Neuronal stem cell (in vitro differentiated cells): ENCODE results near the gene ITGAL.

Experiments used
- DNase-seq: peaks from one replicate; pipeline ENCODE4 v3.0.0-alpha.2; 2013; ENCODE audit warnings: low spot score
- H2AFZ ChIP-seq: one replicate; pipeline ENCODE4 v1.6.1; 2013; ENCODE audit warnings: mild to moderate bottlenecking, low read length, inconsistent platforms
- H2AK5ac ChIP-seq: 2 replicates; pipeline ENCODE4 v1.6.1; 2013; ENCODE audit warnings: low read depth, mild to moderate bottlenecking, inconsistent platforms, low read length, moderate library complexity, mixed read lengths
- H2BK120ac ChIP-seq: 2 replicates; pipeline ENCODE4 v1.6.1; 2013; ENCODE audit warnings: low read depth, mild to moderate bottlenecking, inconsistent platforms, low read length, moderate library complexity, mixed read lengths
- H2BK12ac ChIP-seq: one replicate; pipeline ENCODE4 v1.6.1; 2013; ENCODE audit warnings: low read length, inconsistent platforms
- H2BK15ac ChIP-seq: 2 replicates; pipeline ENCODE4 v1.6.1; 2013; ENCODE audit warnings: mild to moderate bottlenecking, low read length, inconsistent platforms, mixed read lengths
- H2BK5ac ChIP-seq: one replicate; pipeline ENCODE4 v1.6.1; 2013; ENCODE audit warnings: inconsistent platforms, mild to moderate bottlenecking, low read length, moderate library complexity
- H3K14ac ChIP-seq: one replicate; pipeline ENCODE4 v1.6.1; 2013; ENCODE audit warnings: low read length, inconsistent platforms
- H3K18ac ChIP-seq: 2 replicates; pipeline ENCODE4 v1.6.1; 2013; ENCODE audit warnings: low read length, inconsistent platforms
- H3K23ac ChIP-seq: 2 replicates; pipeline ENCODE4 v1.6.1; 2013; ENCODE audit warnings: low read depth, mild to moderate bottlenecking, mixed read lengths, low read length, inconsistent platforms; ENCODE audit not compliant: poor library complexity
- H3K27ac ChIP-seq: replicated peaks from 3 replicates; pipeline ENCODE4 v1.5.1; 2013; ENCODE audit warnings: low read length, inconsistent platforms
- H3K27me3 ChIP-seq, 3 experiments: 2 replicates each; pipeline ENCODE4 v1.6.1; 2013; ENCODE audit warnings: low read length in 3 of 3, mild to moderate bottlenecking in 2 of 3, inconsistent platforms in 1 of 3, low read depth in 1 of 3, mixed read lengths in 1 of 3, moderate library complexity in 1 of 3; ENCODE audit not compliant: control insufficient read depth in 3 of 3, insufficient read depth in 3 of 3
- H3K36me3 ChIP-seq, 2 donors: replicated peaks in 1 of 2; 2 replicates each; pipeline ENCODE4 v1.6.1; 2013; ENCODE audit warnings: low read length in 2 of 2; ENCODE audit not compliant: control insufficient read depth in 2 of 2, insufficient read depth in 2 of 2
- H3K4ac ChIP-seq: 2 replicates; pipeline ENCODE4 v1.6.1; 2013; ENCODE audit warnings: inconsistent platforms, mild to moderate bottlenecking, low read length, moderate library complexity
- H3K4me1 ChIP-seq, 2 donors: 1 replicate in 1 of 2; 2 replicates in 1 of 2; pipeline ENCODE4 v1.6.1; 2013; ENCODE audit warnings: low read length in 2 of 2, low read depth in 1 of 2; ENCODE audit not compliant: control insufficient read depth in 2 of 2, insufficient read depth in 1 of 2
- H3K4me2 ChIP-seq: one replicate; pipeline ENCODE4 v1.6.1; 2013; ENCODE audit warnings: mild to moderate bottlenecking, low read length, inconsistent platforms; ENCODE audit not compliant: insufficient read depth, poor library complexity, severe bottlenecking
- H3K4me3 ChIP-seq, 2 donors: 2 replicates each; pipeline ENCODE4 v1.5.1; 2013; ENCODE audit warnings: low read length in 2 of 2, mild to moderate bottlenecking in 2 of 2, inconsistent platforms in 1 of 2, moderate library complexity in 1 of 2
- H3K79me1 ChIP-seq: one replicate; pipeline ENCODE4 v1.6.1; 2013; ENCODE audit warnings: low read depth, mild to moderate bottlenecking, inconsistent platforms, low read length, moderate library complexity
- H3K9ac ChIP-seq: one replicate; pipeline ENCODE4 v1.6.1; 2013; ENCODE audit warnings: mild to moderate bottlenecking, low read depth, low read length, inconsistent platforms; ENCODE audit not compliant: poor library complexity
- H3K9me3 ChIP-seq, 2 donors: replicated peaks in 1 of 2; 2 replicates each; pipeline versions ENCODE3 to v1.6.1; 2013; ENCODE audit warnings: low read length in 2 of 2, mild to moderate bottlenecking in 2 of 2, inconsistent platforms in 1 of 2, low read depth in 1 of 2, mixed read lengths in 1 of 2, moderate library complexity in 1 of 2; ENCODE audit not compliant: control insufficient read depth in 2 of 2, insufficient read depth in 1 of 2
- H4K8ac ChIP-seq: one replicate; pipeline ENCODE4 v1.6.1; 2013; ENCODE audit warnings: low read depth, mild to moderate bottlenecking, inconsistent platforms, low read length, moderate library complexity
- H4K91ac ChIP-seq: one replicate; pipeline ENCODE4 v1.6.1; 2013; ENCODE audit warnings: low read length, low read depth, mild to moderate bottlenecking, inconsistent platforms; ENCODE audit not compliant: poor library complexity
- WGBS, 2 donors: extraction: QIAGEN DNeasy Blood & Tissue Kit; methylation state at CpG; one replicate each; pipeline ENCODE4 v1.1.7; 2013; ENCODE audit warnings: missing lambda C conversion rate in 2 of 2, mixed read lengths in 1 of 2; ENCODE audit not compliant: insufficient read length in 2 of 2, insufficient replicate concordance in 1 of 2; ENCODE audit errors: extremely low coverage in 2 of 2; 5-methylcytosine and 5-hydroxymethylcytosine counted together

The ITGAL gene

DNA sequence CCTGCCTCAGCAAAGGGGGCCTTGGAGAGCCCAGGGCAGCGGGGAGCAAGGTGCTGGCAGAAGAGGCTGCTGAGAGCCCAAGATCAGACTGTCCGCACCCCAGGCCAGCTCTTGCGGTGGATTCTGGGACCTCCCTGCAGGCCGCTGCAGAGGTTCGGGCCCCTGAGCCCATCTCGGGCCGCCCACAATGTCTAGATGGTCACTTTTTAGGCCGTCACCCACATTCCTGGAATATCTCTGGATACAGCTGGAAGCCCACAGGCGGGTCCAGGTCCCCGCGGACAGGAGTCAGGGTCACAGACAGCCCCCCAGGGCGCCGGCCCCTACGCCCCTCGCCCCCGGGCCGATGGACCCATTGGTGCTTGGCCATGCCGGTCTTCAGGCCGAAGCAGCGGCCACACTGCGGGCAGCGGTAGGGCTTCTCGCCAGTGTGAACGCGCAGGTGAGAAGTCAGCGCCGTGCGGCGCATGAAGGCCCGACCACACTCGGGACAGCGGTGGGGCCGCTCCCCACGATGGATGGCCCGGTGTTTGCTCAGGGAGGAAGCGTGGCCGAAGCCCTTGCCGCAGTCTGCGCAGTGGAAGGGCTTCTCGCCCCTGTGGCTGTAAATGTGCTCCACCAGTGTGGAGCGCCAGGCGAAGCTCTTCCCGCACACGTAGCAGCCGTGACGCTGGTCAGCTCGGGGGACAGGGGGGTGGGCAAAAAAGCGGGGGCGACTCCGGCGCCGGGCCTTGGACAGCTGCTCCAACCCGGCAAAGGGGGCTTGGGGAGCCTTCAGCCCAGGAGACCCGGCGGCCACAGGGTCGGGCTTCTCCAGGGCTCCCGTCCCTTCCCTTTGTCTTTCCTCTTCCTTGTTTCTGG, 60.0 kb downstream of the ITGAL start:
- Histone ChIP-seq H2BK12ac (no peak overlapping the region), H3K27me3 (no peaks in the 10 kb centered on the region), H3K36me3 (no peaks in the 10 kb centered on the region), H2BK5ac (no peak overlapping the region), H4K8ac (no peak overlapping the region), H2BK120ac (no peak overlapping the region), H4K91ac (no peak overlapping the region), H3K18ac (no peak overlapping the region), H3K14ac (no peak overlapping the region), H3K4me3 (no peak overlapping the region), H3K4me2 (no peak overlapping the region), H3K9ac (no peak overlapping the region), H3K4ac (no peak overlapping the region), H3K27ac (no peak overlapping the region), H3K9me3 (no peaks in the 10 kb centered on the region), H2BK15ac (no peak overlapping the region), H3K23ac (no peak overlapping the region), H2AK5ac (peak overlapping the region; percentile 43), H3K79me1 (peaks cover 12% of the 10 kb centered on the region), H2AFZ (peak overlapping the region; percentile 64), H3K4me1 (peaks cover 13 to 14% of the 10 kb centered on the region in 2 donors)
- DNase-seq, result no peak
- no CpG with 5 or more reads among the region's 57 CpGs for WGBS, 2 donors

DNA sequence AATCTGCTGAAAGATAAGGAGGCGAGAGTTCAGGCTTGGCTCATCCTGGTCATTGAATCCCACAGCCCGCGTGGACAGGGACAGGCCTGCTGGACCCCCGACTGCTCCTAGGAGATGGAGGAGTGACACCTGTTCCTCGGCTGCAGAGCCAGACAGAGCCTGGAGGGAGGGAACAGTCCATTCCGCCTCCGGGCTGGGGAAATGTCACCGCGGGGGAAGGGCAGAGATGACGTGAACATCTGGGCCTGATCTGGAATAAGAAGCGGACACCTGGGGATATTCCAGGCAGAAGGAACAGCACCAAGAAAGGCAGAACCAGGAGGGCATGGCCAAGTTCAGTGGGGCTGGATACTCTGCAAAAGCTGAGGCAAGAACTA, 60.6 kb downstream of the ITGAL start:
- Histone ChIP-seq H2BK15ac (no peak overlapping the region), H3K14ac (no peak overlapping the region), H2AFZ (peak overlapping the region; percentile 64), H3K4ac (no peak overlapping the region), H4K8ac (no peak overlapping the region), H2AK5ac (peak overlapping the region; percentile 40), H3K18ac (no peak overlapping the region), H3K9me3 (no peaks in the 10 kb centered on the region), H3K4me3 (no peak overlapping the region), H3K27me3 (no peaks in the 10 kb centered on the region), H3K9ac (peak overlapping the region; percentile 7), H3K27ac (no peak overlapping the region), H2BK120ac (no peak overlapping the region), H3K23ac (no peak overlapping the region), H2BK5ac (no peak overlapping the region), H3K36me3 (no peaks in the 10 kb centered on the region), H2BK12ac (no peak overlapping the region), H3K79me1 (peaks cover 12% of the 10 kb centered on the region), H3K4me1 (peaks cover 7 to 9% of the 10 kb centered on the region in 2 donors), H4K91ac (no peak overlapping the region), H3K4me2 (no peak overlapping the region)
- no peak for DNase-seq
- WGBS, 2 donors, result no CpG with 5 or more reads among the region's 11 CpGs

DNA sequence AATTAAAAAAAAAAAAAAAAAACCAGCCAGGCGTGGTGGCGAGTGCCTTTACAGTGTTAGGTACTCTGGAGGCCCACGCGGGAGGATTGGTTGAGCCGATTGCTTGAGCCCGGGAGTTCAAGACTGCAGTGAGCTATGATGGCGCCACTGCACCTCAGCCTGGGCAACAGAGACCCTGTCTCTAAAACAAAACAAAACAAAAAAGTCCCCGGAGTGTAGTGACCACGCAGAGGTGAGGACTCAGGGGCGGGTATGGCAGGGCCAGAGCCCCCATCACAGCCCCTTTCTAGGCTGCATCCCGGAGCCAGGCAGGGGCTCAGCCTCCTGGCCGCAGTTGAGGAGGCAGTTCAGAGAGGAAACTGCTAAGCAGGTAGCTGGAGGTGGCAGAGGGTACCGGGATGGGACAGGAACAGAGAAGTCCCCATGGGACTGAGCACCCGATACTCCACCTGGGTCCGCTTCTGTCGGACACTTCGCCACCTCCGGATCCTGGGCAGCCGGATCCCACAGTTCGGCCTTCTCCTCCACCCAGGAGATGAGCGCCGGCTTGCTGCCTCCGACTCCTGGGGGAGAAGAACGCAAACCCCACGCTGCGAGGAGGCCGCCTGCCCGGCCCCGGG, 61.3 kb downstream of the ITGAL start:
- Histone ChIP-seq H4K91ac (no peak overlapping the region), H3K27ac (no peak overlapping the region), H2AFZ (peak overlapping the region; percentile 96), H3K9ac (peak overlapping the region; percentile 91), H4K8ac (peak overlapping the region; percentile 1), H3K18ac (peak overlapping the region; percentile 97), H3K27me3 (no peaks in the 10 kb centered on the region), H2BK120ac (peak overlapping the region; percentile 40), H3K23ac (peak overlapping the region; percentile 95), H2AK5ac (peak overlapping the region; percentile 89), H2BK12ac (peak overlapping the region; percentile 95), H2BK15ac (no peak overlapping the region), H3K4me3 (peak overlapping the region; percentile 51 to 79), H3K9me3 (no peaks in the 10 kb centered on the region), H3K36me3 (no peaks in the 10 kb centered on the region), H3K4me2 (peak overlapping the region; percentile 79), H3K14ac (no peak overlapping the region), H3K4ac (no peak overlapping the region), H2BK5ac (no peak overlapping the region), H3K4me1 (peaks cover 7 to 9% of the 10 kb centered on the region in 2 donors), H3K79me1 (peaks cover 12% of the 10 kb centered on the region)
- no peak for DNase-seq
- no CpG with 5 or more reads among the region's 29 CpGs for WGBS, 2 donors
